Stimulated activated CD4-positive, alpha-beta T cell treated with anti-CD3 and anti-CD28 coated beads, Interleukin-12 subunit alpha, Interleukin-12 subunit beta, amount 100 ng/mL, for 24 hours (primary cell): Measurements from ENCODE around the gene DPM3.

Experiments
- DNase-seq, 2 experiments: peaks; one replicate each; pipeline ENCODE4 v3.0.0-alpha.2; 2020; ENCODE audit warnings: low read depth in 2 of 2

Gene DPM3

DNA sequence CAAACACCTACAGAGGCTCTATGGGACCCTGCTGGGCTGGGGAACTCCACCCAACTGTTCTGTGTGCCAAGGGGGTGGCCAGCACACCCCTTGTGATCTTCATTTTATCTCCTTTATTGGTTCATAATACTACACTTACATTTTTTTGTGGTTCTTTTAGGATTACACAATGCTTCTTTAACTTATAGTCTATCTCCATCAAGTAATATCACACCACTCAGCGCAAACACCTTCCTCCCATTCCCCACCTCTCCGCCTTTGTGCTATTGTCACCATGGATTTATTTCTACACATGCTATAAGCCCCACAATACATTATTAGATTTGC, 45.7 kb downstream of the DPM3 start:
- no peak for DNase-seq

DNA sequence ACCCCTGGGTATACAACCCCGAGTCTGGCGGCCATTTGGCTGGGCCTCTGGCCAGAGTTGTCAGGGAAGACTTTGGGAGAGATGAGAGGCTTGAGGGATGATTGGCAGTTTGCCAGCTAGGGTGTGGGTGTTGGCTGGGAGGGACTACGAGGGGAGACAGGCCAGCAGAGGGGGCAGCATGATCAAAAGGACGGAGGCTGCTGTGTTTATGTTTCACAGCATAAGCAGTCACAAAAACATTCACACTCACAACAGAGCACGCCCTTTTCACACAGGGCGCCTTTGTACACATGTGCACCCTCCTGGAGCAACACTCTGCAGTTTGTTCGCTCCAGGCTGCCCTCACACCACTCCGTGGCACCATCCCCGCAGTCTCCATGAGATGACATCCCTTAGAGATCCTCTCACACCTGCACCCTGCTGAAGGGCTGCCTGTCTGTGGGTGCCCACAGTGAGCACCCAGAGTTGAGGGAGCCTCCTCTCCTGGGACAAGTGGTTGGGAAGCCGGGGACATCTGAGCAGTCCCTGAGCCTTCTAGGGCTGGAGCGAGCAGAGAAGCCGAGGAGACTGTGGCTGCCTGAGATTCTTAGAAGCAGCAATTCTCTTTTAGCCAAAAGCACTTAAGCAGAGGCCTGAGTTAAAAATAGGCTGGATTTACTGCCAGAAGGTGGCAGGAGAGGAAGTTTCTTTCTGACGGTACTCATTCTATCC, 46.3 kb downstream of the DPM3 start:
- DNase-seq: no peak

DNA sequence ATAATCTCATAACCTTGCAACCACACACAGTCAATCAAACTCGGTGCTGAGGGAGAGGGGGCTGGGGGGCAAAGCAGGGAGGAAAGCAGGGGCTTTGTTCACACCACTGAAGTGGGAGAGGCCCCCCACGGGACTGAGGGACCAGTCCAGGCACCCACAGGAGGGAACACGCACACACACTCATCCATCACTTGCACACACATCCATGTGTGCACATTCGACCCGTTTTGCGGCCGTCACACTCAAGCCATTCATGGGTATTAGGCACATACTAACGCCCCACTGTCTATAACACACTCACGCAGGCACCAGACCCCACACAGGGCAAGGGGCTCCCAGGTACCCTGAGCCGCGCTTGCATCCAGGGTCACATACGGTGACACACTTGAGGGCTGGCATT, 47.7 kb downstream of the DPM3 start:
- DNase-seq: no peak

DNA sequence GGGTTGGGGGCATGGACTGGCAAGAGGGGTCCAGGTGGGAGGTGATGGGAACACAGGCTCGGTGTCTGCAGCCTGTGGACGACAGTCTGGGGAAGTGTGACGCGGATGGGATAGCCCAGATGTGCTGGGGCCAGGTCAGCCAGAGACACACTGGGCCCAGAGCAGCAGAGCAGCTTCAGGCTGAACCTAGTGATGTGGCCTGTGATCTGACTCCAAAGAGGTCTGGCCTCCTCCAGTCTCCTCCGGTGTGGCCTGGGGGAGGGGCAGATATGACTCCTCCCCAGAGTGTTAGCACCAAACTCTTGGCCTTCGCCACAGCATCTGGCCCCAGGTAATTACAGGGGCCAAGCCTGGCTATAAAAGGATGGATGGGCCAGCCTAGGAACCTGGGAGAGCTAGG, 48.2 kb downstream of the DPM3 start:
- DNase-seq: no peak

DNA sequence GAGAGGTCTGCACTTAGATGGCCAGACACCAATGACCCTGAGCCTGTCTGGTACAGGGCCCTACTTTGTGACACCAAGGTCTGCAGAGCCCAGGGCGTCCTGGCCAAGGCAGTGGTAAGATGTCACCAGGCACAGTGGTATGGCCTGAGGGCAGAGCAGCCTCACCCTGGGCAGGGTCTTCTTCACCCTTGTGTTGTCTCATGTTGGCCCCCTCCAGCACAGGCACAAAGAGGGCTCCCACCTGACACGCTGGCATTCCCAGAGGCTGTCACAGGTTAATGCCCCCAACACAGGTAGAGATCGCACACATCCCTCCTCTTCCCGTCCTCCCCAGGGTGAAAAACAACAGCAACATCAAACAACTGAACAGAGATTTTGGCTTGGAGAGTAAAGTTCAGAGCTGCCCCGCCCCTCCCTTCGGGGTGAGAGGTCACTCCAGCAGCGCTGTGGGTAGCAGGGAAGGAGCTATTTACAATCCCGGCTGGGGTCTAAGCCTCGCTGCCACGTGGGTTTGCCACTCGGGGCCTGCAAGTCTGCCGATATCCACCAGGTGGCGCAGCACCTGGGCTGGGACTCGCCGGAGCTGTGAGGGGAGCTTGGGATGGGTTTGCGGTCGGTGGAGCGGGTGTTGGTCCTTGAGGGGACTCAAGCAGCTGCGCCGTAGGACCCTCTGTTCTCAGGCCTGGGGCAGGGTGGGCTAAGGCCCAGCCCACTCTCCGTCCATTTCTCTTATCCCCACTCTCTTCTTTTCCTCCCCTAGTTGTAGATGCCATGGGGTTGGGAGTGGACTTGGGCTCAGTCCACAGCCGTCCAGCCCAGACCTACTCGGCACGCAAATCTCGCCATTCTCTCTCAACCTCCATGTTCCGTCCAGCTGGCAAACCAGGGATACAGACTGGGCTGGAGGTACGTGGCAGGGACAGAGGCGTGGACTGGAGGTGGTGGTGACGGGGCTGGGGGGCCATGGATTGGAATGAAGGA, 49.0 kb downstream of the DPM3 start:
- DNase-seq: peak; percentile 65 to 80
